HTERT RPE-1 (cell line): ENCODE measurements around the gene MAG.

ENCODE experiments used
- in situ Hi-C: fragments of 300-500 bp; cut with MboI; formaldehyde crosslinking; loops from 4 replicates; pipeline ENCODE4 v1.14.3; 2020; ENCODE audit warnings: low sequenced_read_pairs

MAG gene

GRCh38 chr19:35297515-35297848 is 5.5 kb downstream of the MAG start:
- in situ Hi-C loops = no loop called here

DNA sequence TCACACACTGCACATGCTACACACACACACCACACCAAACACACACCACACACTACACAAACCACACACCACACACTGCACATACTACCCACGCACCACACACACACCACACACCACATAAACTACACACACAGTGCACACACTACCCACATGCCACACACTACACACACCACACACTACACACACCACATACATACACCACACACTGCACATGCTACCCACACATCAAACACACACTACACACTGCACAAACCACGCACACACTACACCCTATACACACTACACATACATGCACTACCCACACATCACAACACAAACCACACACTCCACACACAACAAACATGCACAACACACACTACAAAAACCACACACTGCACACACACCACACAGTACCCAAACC is 6.0 kb downstream of the MAG start:
- in situ Hi-C loops = no loop called here

- in situ Hi-C loops = no loop called here
Observed at GRCh38 chr19:35298561-35298972, 6.6 kb downstream of the MAG start.

- in situ Hi-C loops = no loop called here
Observed at GRCh38 chr19:35299523-35300338, 7.8 kb downstream of the MAG start.

GRCh38 chr19:35300339-35300649 is 8.3 kb downstream of the MAG start:
- in situ Hi-C loops = no loop called here

GRCh38 chr19:35301961-35302360 is 10.0 kb downstream of the MAG start:
- in situ Hi-C loops = no loop called here

DNA sequence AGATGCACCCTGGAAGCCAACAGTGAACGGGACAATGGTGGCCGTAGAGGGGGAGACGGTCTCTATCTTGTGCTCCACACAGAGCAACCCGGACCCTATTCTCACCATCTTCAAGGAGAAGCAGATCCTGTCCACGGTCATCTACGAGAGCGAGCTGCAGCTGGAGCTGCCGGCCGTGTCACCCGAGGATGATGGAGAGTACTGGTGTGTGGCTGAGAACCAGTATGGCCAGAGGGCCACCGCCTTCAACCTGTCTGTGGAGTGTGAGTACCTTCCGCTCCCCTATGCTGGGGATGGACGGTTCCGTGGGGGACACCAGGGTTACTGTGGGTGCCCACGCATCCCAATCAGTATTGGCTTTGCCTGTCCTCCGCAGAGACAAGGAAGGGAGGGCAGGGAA is 10.5 kb downstream of the MAG start:
- in situ Hi-C loops = no loop called here

DNA sequence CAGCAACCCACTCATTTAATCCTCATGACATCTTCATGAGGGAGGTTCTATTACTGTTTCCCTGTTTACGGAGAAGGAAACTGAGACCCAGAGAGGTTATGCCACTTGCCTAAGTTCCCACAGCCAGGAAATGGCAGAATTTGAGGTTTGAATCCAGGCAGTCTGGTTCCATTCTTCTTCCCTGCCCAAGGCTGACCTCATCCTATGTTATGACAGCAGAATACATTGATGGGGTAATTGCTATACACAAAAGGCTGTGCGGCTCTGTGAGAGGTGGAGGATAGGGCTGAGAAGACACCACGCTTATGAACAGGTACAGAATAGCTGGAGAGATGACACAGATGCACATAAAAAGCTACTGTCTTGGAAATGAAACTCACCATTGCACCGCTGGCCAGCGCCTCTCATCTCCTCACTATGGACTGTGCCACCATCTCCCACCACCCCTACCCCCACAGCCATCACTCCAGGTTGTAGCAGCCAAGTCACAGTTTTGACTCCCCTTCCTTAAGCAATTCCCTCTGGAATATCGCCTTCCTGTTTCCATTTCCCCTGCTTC is 11.5 kb downstream of the MAG start:
- in situ Hi-C loops = no loop called here

DNA sequence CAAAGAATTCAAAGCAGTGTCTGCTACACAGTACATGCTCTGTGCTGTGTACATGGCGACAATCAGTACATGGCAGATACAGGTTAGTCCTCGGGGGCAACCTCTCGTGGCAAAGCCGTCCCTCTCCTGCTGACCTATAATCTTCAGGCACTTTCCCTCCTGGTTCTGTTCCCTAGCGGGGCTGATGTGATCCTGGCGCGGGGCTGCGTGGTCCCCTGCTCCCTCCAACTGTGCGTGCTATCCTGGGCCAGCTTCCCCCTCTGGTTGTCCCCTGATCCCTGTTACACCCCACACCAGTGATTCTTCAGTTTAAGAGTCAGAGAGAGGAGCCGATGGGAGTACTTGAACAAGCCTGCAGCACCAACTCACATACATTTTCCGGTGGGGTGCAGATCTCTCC is 12.1 kb downstream of the MAG start:
- in situ Hi-C loops = no loop called here

DNA sequence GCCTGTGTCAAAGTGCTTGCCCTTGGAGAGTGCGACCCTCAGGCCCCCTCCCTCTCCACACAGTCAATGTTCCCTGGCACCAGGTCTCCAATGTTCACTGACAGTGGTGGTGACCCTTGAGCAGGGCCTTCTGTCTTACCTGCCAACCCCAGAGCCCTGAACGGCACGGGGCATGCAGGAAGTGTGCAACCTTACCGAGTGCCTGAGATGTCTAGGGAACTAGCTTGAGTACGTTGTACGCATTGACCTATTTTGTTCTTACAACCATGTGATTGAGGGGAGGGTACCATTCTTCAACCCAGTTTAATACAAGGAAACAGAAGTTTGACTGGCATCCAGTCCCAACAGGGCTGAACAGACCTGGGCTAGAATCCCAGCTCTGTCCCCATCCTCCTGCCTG is 13.2 kb downstream of the MAG start:
- in situ Hi-C loops = no loop called here

DNA sequence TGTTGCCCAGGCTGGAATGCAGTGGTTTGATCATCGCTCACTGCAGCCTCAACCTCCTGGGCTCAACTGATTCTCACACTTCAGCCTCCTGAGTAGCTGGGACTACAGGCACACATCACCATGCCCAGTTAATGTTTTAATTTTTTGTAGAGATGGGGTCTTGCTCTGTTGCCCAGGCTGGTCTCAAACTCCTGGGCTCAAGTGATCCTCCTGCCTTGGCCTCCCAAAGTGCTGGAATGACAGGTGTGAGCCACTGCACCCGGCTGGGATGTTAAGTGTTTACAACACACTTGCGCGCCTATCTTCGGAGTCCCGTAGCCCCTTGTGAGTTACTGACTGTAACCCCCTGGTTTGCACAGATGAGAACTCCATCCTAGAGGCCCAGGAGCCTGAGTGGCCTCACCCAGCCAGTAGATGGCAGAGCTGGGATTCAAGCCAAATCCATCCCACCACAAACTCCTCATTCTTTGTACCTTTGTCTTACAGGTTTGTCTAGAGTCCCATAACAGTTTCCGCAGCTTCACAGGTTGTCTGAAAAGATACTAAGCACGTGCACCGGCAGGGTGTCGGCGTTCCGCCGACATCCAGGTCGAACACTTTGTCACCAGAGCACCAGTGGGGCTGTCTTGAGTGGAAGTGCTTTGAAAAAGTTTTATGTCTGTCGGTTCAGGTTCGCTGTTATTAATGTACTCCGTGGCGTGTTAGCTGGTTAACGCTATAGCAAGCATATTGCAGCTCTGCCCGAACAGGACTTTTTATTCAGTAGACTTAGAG is 14.7 kb downstream of the MAG start:
- in situ Hi-C loops = no loop called here

DNA sequence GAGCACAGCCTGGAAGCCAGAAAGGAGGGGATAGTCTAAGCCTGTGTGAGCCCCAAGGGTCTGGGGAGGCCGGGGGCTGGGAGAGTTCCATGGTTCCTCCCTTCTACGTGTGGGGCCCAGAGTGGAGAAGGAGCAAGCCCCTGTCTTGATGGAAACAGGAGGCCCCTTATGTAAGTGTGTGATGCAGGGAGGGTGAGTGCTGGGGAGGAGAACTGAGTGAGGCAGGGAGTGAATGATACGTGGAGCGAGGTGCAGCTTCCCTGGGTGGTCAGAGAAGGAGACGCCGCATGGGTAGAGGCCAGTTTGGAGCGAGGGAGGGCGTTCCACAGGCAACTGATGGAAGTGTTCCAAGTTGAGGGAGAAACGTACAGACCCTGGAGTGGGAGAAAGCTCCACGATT is 16.0 kb downstream of the MAG start:
- in situ Hi-C loops = no loop called here

- in situ Hi-C loops = no loop called here
Observed at GRCh38 chr19:35308910-35309309, 16.9 kb downstream of the MAG start.

DNA sequence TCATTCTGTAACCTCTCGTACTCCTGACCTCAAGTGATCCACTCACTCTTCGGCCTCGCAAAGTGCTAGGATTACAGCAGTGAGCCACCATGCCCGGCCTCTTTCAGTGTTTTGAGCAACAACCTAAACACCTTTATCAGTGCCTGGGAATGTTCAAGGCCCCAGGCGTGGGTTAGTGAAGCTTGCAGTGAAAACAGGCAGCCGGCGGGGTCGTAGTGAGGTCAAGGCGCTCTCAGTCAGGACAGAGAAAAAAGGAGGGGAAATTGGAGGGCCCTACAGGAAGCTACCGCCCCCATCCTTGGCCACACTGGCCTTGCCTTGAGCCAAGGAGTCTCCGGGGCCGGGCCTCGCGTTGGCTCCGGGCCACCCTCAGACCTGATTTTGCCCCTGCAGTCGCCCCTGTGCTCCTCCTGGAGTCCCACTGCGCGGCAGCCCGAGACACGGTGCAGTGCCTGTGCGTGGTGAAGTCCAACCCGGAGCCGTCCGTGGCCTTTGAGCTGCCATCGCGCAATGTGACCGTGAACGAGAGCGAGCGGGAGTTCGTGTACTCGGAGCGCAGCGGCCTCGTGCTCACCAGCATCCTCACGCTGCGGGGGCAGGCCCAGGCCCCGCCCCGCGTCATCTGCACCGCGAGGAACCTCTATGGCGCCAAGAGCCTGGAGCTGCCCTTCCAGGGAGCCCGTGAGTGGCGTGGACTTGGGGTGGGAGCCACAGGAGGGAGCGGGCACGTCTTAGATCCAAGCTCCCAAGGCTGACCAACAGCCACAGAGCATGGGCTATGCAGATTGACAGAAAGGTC is 17.7 kb downstream of the MAG start:
- in situ Hi-C loops = no loop called here

- in situ Hi-C loops = no loop called here
Observed at GRCh38 chr19:35310331-35310730, 18.4 kb downstream of the MAG start.

GRCh38 chr19:35310811-35311465 is 19.0 kb downstream of the MAG start:
- in situ Hi-C loops = no loop called here

DNA sequence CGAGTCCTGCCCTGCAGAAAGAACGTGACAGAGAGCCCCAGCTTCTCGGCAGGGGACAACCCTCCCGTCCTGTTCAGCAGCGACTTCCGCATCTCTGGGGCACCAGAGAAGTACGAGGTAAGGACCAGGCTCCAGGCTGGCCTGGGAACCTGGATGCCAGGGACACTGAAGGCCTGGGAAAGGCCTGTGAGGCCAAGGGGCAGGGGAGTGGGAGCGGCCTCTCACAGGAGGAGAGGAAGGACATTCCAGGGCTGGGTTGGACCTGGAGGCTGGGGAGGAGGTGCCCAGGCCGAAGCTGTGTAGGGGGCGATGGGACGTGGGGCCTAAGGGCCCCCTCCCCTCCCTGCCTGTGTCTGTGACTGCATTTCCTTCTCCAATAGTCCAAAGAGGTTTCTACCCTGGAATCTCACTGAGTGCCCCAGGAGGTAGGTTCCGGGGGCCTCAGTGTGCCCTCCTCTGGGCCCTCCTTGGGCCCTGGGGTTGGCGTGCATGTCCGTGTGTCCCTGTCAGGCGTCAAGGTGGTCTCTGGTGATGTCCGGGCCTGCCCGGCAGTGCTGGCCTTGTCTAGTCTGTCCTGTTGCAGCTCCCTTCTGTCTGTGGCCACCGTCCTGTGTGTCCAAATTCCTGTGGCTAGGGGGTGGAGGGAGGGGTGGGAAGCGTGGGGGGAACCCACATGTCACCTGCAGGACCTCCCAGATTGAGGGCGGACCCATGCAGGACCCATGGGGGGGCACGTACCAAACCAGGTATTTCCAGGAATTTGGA is 20.1 kb downstream of the MAG start:
- in situ Hi-C loops = no loop called here

GRCh38 chr19:35313587-35313986 is 21.6 kb downstream of the MAG start:
- in situ Hi-C loops = no loop called here

DNA sequence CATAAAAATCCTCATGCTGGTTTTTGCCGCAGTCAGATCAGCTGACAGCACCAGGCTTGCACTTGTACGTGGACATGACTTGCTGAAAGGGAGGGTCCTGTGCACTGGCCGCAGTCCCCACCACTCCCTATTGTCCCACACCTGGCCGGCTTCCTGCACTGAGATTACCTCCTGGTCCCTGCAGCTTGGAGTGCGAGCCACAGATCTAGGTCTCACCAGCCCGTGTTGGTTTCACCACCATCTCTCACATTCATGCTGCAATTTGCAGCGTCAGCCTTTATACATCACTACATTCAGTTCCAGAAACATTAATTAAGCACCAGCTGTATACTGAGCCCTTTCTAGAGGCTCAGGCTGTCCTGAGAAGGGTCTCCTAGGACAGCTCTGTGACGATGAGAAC is 22.1 kb downstream of the MAG start:
- in situ Hi-C loops = no loop called here

DNA sequence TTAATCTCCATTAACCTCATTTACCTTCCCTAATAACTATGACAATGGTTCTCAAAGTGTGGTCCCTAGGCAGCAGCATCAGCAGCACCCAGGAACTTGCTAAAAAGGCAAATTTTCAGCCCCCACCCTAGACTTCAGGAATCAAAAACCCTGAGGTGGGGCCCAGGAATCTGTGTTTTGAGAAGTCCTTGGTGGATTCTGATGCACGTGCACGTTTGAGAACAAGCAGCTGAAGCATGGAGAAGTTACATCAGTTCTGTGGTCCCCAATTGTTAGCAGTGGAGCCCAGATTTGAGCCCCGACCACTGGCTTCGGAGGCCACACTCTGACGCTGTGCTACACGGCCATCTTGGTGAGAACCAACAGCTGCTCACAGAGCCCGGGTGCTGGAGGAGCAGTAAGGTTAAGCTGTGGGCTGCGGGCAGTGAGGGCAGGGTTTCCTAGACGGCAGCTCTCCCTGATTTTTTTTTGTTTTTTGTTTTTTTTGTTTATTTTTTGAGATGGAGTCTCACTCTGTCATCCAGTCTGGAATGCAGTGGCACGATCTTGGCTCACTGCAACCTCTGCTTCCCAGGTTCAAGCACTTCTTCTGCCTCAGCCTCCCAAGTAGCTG is 23.0 kb downstream of the MAG start:
- in situ Hi-C loops = no loop called here
